ENCODE data around the gene ASB16. TPM values are rescaled to one million over a fixed set of nuclear protein-coding genes. Genes with fewer than 3 reads are reported as not detected.

ASB16 gene
- total and polyA plus RNA-seq, 10 of the 15 experiments (the other 5 are each of a cell fraction or from before 2014, with no cell fraction given): 0.07 to 1.1 (median 0.44) TPM; not detected in 5

- TF ChIP-seq SMAD1 (IDR thresholded peaks at IDR 0.05; ENCODE audit: low read depth, partially characterized antibody): no peak
- peak; percentile 92 for TF ChIP-seq SP1 (IDR thresholded peaks at IDR 0.05; ENCODE audit: low read depth, low read length)
- TF ChIP-seq REST (IDR thresholded peaks at IDR 0.05; ENCODE audit: low read depth, low read length): no peak
- TF ChIP-seq EED (IDR thresholded peaks at IDR 0.05; ENCODE audit: low read depth): no peak
- TF ChIP-seq SMARCA5 (IDR thresholded peaks at IDR 0.05): peak; percentile 62; the same call in 1 of the 2 replicates
- TF ChIP-seq PKNOX1 (IDR thresholded peaks at IDR 0.05): no peak
- TF ChIP-seq CEBPB (IDR thresholded peaks at IDR 0.05; ENCODE audit: borderline replicate concordance in 1 of 2, low read depth in 2 of 2, low read length in 2 of 2): no peak
- TF ChIP-seq LARP7 (IDR thresholded peaks at IDR 0.05): 0 out of 2 replicates have a peak, but pooled peaks have one; percentile 9
- 0 out of 2 replicates have a peak, but pooled peaks have one; percentile 48 for TF ChIP-seq HSF1 (IDR thresholded peaks at IDR 0.05; ENCODE audit: low read depth, low read length)
- TF ChIP-seq SIN3A (IDR thresholded peaks at IDR 0.05; ENCODE audit: low read depth, low read length): no peak
- TF ChIP-seq NFXL1 (IDR thresholded peaks at IDR 0.05; ENCODE audit: borderline replicate concordance): no peak
- TF ChIP-seq NRF1 (conservative IDR thresholded peaks at IDR 0.05; ENCODE audit: low read depth, low read length): peak; percentile 29; the same call in 1 of the 2 replicates
- peak in 1 of 2 experiments; percentile 71; a peak in 1 of 4 replicates for TF ChIP-seq SRF (IDR thresholded peaks at IDR 0.05; ENCODE audit: low read depth in 2 of 2, low read length in 2 of 2)
- TF ChIP-seq IKZF1 (conservative IDR thresholded peaks at IDR 0.05): no peak
- TF ChIP-seq ATF3 (IDR thresholded peaks at IDR 0.05; ENCODE audit: borderline replicate concordance, extremely low read depth, low read depth, low read length): 0 out of 2 replicates have a peak, but pooled peaks have one; percentile 20
- TF ChIP-seq BCLAF1 (IDR thresholded peaks at IDR 0.05): no peak
- no peak for TF ChIP-seq KLF5 (IDR thresholded peaks at IDR 0.05; ENCODE audit: partially characterized antibody)
- peak; percentile 56; the same call in 1 of the 2 replicates for TF ChIP-seq HCFC1 (IDR thresholded peaks at IDR 0.05; ENCODE audit: low read length)
- no peak; the same call in 1 of the 2 replicates for TF ChIP-seq SMAD5 (IDR thresholded peaks at IDR 0.05; ENCODE audit: low read depth)
- no peak for TF ChIP-seq GATAD2B (conservative IDR thresholded peaks at IDR 0.05; ENCODE audit: low read depth)
These were observed 29.3 kb downstream of the ASB16 start, which contains the start of gene ATXN7L3 (continued) for GRCh38 chr17:44199553-44200477.
